ENCODE data around the gene PIGC. TPM values are rescaled to one million over a fixed set of nuclear protein-coding genes. Genes with fewer than 3 reads are reported as not detected.
"Not testable (repeated sequence)": the region's sequence is repeated elsewhere in the genome, so short reads cannot be mapped to it uniquely, and the experiment has no call there.

PIGC gene
- polyA plus RNA-seq, 4 donors = 45.0 to 58.4 (median 50.3) TPM

GRCh38 chr1:172467446-172467845 lies 23.6 kb upstream of the PIGC start:
- no peak for DNase-seq (ENCODE audit: low read depth in 4 of 4, low spot score in 3 of 4)

GRCh38 chr1:172466795-172467407 lies 23.0 kb upstream of the PIGC start:
- DNase-seq (ENCODE audit: low read depth in 4 of 4, low spot score in 3 of 4) = no peak

- no peak for DNase-seq (ENCODE audit: low read depth in 4 of 4, low spot score in 3 of 4)
Observed at GRCh38 chr1:172465617-172466016, 21.7 kb upstream of the PIGC start.

- no peak for DNase-seq (ENCODE audit: low read depth in 4 of 4, low spot score in 3 of 4)
Observed at GRCh38 chr1:172460887-172461315, 17.0 kb upstream of the PIGC start.

- no peak for DNase-seq (ENCODE audit: low read depth in 4 of 4, low spot score in 3 of 4)
Observed at GRCh38 chr1:172460177-172460576, 16.3 kb upstream of the PIGC start.

GRCh38 chr1:172457479-172458130 lies 13.7 kb upstream of the PIGC start:
- no peak for DNase-seq (ENCODE audit: low read depth in 4 of 4, low spot score in 3 of 4)

- no peak for DNase-seq (ENCODE audit: low read depth in 4 of 4, low spot score in 3 of 4)
Observed at GRCh38 chr1:172456344-172456769, 12.5 kb upstream of the PIGC start.

GRCh38 chr1:172455451-172455850 lies 11.6 kb upstream of the PIGC start:
- no peak for DNase-seq (ENCODE audit: low read depth in 4 of 4, low spot score in 3 of 4)

- no peak for DNase-seq (ENCODE audit: low read depth in 4 of 4, low spot score in 3 of 4)
Observed at GRCh38 chr1:172453607-172454006, 9.7 kb upstream of the PIGC start.

GRCh38 chr1:172453153-172453545 lies 9.3 kb upstream of the PIGC start:
- DNase-seq (ENCODE audit: low read depth in 4 of 4, low spot score in 3 of 4) = no peak

- DNase-seq (ENCODE audit: low read depth in 4 of 4, low spot score in 3 of 4) = no peak
Observed at GRCh38 chr1:172452536-172453152, 8.8 kb upstream of the PIGC start.

GRCh38 chr1:172451002-172451443 lies 7.2 kb upstream of the PIGC start:
- DNase-seq (ENCODE audit: low read depth in 4 of 4, low spot score in 3 of 4) = no peak

GRCh38 chr1:172450524-172450885 lies 6.6 kb upstream of the PIGC start:
- DNase-seq (ENCODE audit: low read depth in 4 of 4, low spot score in 3 of 4) = no peak

GRCh38 chr1:172449585-172450523 lies 6.0 kb upstream of the PIGC start:
- DNase-seq (ENCODE audit: low read depth in 4 of 4, low spot score in 3 of 4) = peak in 1 of 4 donors; percentile 42

- no peak for DNase-seq (ENCODE audit: low read depth in 4 of 4, low spot score in 3 of 4)
Observed at GRCh38 chr1:172448995-172449584, 5.2 kb upstream of the PIGC start.

- DNase-seq (ENCODE audit: low read depth in 4 of 4, low spot score in 3 of 4) = no peak
Observed at GRCh38 chr1:172447641-172448040, 3.8 kb upstream of the PIGC start.

GRCh38 chr1:172446547-172446946 lies 2.7 kb upstream of the PIGC start:
- no peak for DNase-seq (ENCODE audit: low read depth in 4 of 4, low spot score in 3 of 4)

- no peak for DNase-seq (ENCODE audit: low read depth in 4 of 4, low spot score in 3 of 4)
Observed at GRCh38 chr1:172442843-172443565, 865 bp downstream of the PIGC start.

GRCh38 chr1:172442404-172442803 lies 1.5 kb downstream of the PIGC start:
- DNase-seq (ENCODE audit: low read depth in 4 of 4, low spot score in 3 of 4) = no peak

GRCh38 chr1:172437183-172437582 lies 6.7 kb downstream of the PIGC start:
- DNase-seq (ENCODE audit: low read depth in 4 of 4, low spot score in 3 of 4) = not testable (repeated sequence)
